MM.1S (cell line): ENCODE measurements around the gene MTA2.

Experiments used
- DNase-seq: peaks from one replicate; pipeline ENCODE4 v3.0.0-alpha.2; 2015
- H2AFZ ChIP-seq: fragments of 300-600 bp; sonication (generic); 2 replicates; pipeline ENCODE4 v1.6.0; 2016; ENCODE audit warnings: antibody characterized with exemption, low read length
- H3F3A ChIP-seq: fragments of 300-600 bp; sonication (generic); 2 replicates; pipeline ENCODE4 v1.6.1; 2016; ENCODE audit warnings: mild to moderate bottlenecking, antibody characterized with exemption, low read length, moderate library complexity, mixed read lengths; ENCODE audit not compliant: insufficient read depth
- H3K27ac ChIP-seq: fragments of 300-600 bp; sonication (generic); 2 replicates; pipeline ENCODE4 v1.5.1; 2016; ENCODE audit warnings: mild to moderate bottlenecking, low read length
- H3K27me3 ChIP-seq: fragments of 300-600 bp; sonication (generic); replicated peaks from 2 replicates; pipeline ENCODE4 v1.6.0; 2016; ENCODE audit warnings: low read length; ENCODE audit not compliant: insufficient read depth
- H3K36me3 ChIP-seq: fragments of 300-600 bp; sonication (generic); replicated peaks from 2 replicates; pipeline ENCODE4 v1.6.1; 2016; ENCODE audit warnings: mild to moderate bottlenecking, low read length, mixed read lengths; ENCODE audit not compliant: insufficient read depth
- H3K4me1 ChIP-seq: fragments of 300-600 bp; sonication (generic); 2 replicates; pipeline ENCODE4 v1.6.1; 2016; ENCODE audit warnings: low read length, mixed read lengths
- H3K4me2 ChIP-seq: fragments of 300-600 bp; sonication (generic); 2 replicates; pipeline ENCODE4 v1.6.0; 2016; ENCODE audit warnings: low read depth, low read length
- H3K4me3 ChIP-seq: fragments of 300-600 bp; sonication (generic); 2 replicates; pipeline ENCODE4 v1.5.1; 2016; ENCODE audit warnings: low read length, mixed read lengths
- H3K79me2 ChIP-seq: fragments of 300-600 bp; sonication (generic); 2 replicates; pipeline ENCODE4 v1.6.1; 2016; ENCODE audit warnings: mixed run types, low read length, mixed read lengths
- H3K9ac ChIP-seq: fragments of 300-600 bp; sonication (generic); 2 replicates; pipeline ENCODE4 v1.6.1; 2016; ENCODE audit warnings: low read length, mixed read lengths
- H3K9me2 ChIP-seq: fragments of 300-600 bp; sonication (generic); replicated peaks from 2 replicates; pipeline ENCODE4 v1.6.1; 2016; ENCODE audit warnings: mild to moderate bottlenecking, low read length, mixed read lengths; ENCODE audit not compliant: insufficient read depth
- H3K9me3 ChIP-seq: fragments of 300-600 bp; sonication (generic); replicated peaks from 2 replicates; pipeline ENCODE4 v1.6.1; 2016; ENCODE audit warnings: mild to moderate bottlenecking, low read length, mixed read lengths; ENCODE audit not compliant: insufficient read depth
- H4K20me1 ChIP-seq: fragments of 300-600 bp; sonication (generic); 2 replicates; pipeline ENCODE4 v1.6.1; 2016; ENCODE audit warnings: mild to moderate bottlenecking, low read length, moderate library complexity, mixed read lengths; ENCODE audit not compliant: insufficient read depth
- CTCF ChIP-seq: fragments of 300-600 bp; sonication (generic); IDR thresholded peaks from 2 replicates; pipeline ENCODE4 v1.5.1; 2016; ENCODE audit warnings: antibody characterized with exemption, low read length, mixed read lengths
- EZH2 ChIP-seq: fragments of 300-600 bp; sonication (generic); optimal IDR thresholded peaks from 2 replicates; pipeline ENCODE3; 2017; ENCODE audit warnings: low read depth, mild to moderate bottlenecking, antibody characterized with exemption, low read length, mixed read lengths
- EZH2phosphoT487 ChIP-seq: fragments of 300-600 bp; sonication (generic); IDR thresholded peaks from 2 replicates; pipeline ENCODE4 v1.6.1; 2018; ENCODE audit warnings: antibody characterized with exemption, low read length

The MTA2 gene

GRCh38 chr11:62615521-62615920 is 13.9 kb upstream of the MTA2 start:
- Histone ChIP-seq H3K9ac (no peak overlapping the region), H3F3A (peaks cover 10% of the 10 kb centered on the region), H3K9me2 (no peaks in the 10 kb centered on the region), H3K4me2 (no peak overlapping the region), H3K27me3 (no peaks in the 10 kb centered on the region), H3K9me3 (no peaks in the 10 kb centered on the region), H3K4me3 (no peak overlapping the region), H2AFZ (no peak overlapping the region), H4K20me1 (no peaks in the 10 kb centered on the region), H3K36me3 (no peaks in the 10 kb centered on the region), H3K27ac (no peak overlapping the region), H3K4me1 (peaks cover 15% of the 10 kb centered on the region), H3K79me2 (peaks cover 19% of the 10 kb centered on the region)
- no peak for TF ChIP-seq EZH2phosphoT487
- TF ChIP-seq EZH2, result no peak
- TF ChIP-seq CTCF, result no peak
- DNase-seq, result no peak

GRCh38 chr11:62614275-62614674 is 12.6 kb upstream of the MTA2 start:
- H3K9me3 ChIP-seq, result no peaks in the 10 kb centered on the region
- H3K27me3 ChIP-seq, result no peaks in the 10 kb centered on the region
- no peak overlapping the region for H2AFZ ChIP-seq
- DNase-seq, result no peak
- no peak overlapping the region; the same call in 1 of the 2 replicates for H3K9ac ChIP-seq
- H3K4me2 ChIP-seq, result no peak overlapping the region
- peaks cover 14% of the 10 kb centered on the region for H3K4me1 ChIP-seq
- TF ChIP-seq EZH2phosphoT487 (no peak), CTCF (no peak), EZH2 (no peak)
- peaks cover 10% of the 10 kb centered on the region for H3F3A ChIP-seq
- no peaks in the 10 kb centered on the region for H3K9me2 ChIP-seq
- no peak overlapping the region for H3K4me3 ChIP-seq
- peak overlapping the region; percentile 10; the same call in 1 of the 2 replicates for H3K27ac ChIP-seq
- no peaks in the 10 kb centered on the region for H4K20me1 ChIP-seq
- H3K36me3 ChIP-seq, result no peaks in the 10 kb centered on the region
- H3K79me2 ChIP-seq, result peaks cover 14% of the 10 kb centered on the region

GRCh38 chr11:62613291-62613778 is 11.7 kb upstream of the MTA2 start:
- Histone ChIP-seq H3K4me1 (peaks cover 14% of the 10 kb centered on the region), H3K4me3 (no peak overlapping the region; the same call in 1 of the 2 replicates), H3K27ac (no peak overlapping the region; the same call in 1 of the 2 replicates), H3K36me3 (no peaks in the 10 kb centered on the region), H3K9me3 (no peaks in the 10 kb centered on the region), H3K4me2 (peak overlapping the region; percentile 43; the same call in 1 of the 2 replicates), H4K20me1 (no peaks in the 10 kb centered on the region), H3F3A (peaks cover 10% of the 10 kb centered on the region), H3K79me2 (peaks cover 13% of the 10 kb centered on the region), H3K27me3 (no peaks in the 10 kb centered on the region), H3K9me2 (no peaks in the 10 kb centered on the region), H2AFZ (0 out of 2 replicates have a peak overlapping the region, but pooled peaks have one; percentile 43), H3K9ac (no peak overlapping the region; the same call in 1 of the 2 replicates)
- TF ChIP-seq EZH2 (no peak), EZH2phosphoT487 (no peak), CTCF (no peak)
- no peak for DNase-seq
